Neuronal stem cell (in vitro differentiated cells): ENCODE data around the gene HNRNPAB.
"Not testable (repeated sequence)": the region's sequence is repeated elsewhere in the genome, so short reads cannot be mapped to it uniquely, and the experiment has no call there.

Source experiments
- DNase-seq: peaks from one replicate; pipeline ENCODE4 v3.0.0-alpha.2; 2013; ENCODE audit warnings: low spot score
- H2AFZ ChIP-seq: one replicate; pipeline ENCODE4 v1.6.1; 2013; ENCODE audit warnings: mild to moderate bottlenecking, low read length, inconsistent platforms
- H2AK5ac ChIP-seq: 2 replicates; pipeline ENCODE4 v1.6.1; 2013; ENCODE audit warnings: low read depth, mild to moderate bottlenecking, inconsistent platforms, low read length, moderate library complexity, mixed read lengths
- H2BK120ac ChIP-seq: 2 replicates; pipeline ENCODE4 v1.6.1; 2013; ENCODE audit warnings: low read depth, mild to moderate bottlenecking, inconsistent platforms, low read length, moderate library complexity, mixed read lengths
- H2BK12ac ChIP-seq: one replicate; pipeline ENCODE4 v1.6.1; 2013; ENCODE audit warnings: low read length, inconsistent platforms
- H2BK15ac ChIP-seq: 2 replicates; pipeline ENCODE4 v1.6.1; 2013; ENCODE audit warnings: mild to moderate bottlenecking, low read length, inconsistent platforms, mixed read lengths
- H2BK5ac ChIP-seq: one replicate; pipeline ENCODE4 v1.6.1; 2013; ENCODE audit warnings: inconsistent platforms, mild to moderate bottlenecking, low read length, moderate library complexity
- H3K14ac ChIP-seq: one replicate; pipeline ENCODE4 v1.6.1; 2013; ENCODE audit warnings: low read length, inconsistent platforms
- H3K18ac ChIP-seq: 2 replicates; pipeline ENCODE4 v1.6.1; 2013; ENCODE audit warnings: low read length, inconsistent platforms
- H3K23ac ChIP-seq: 2 replicates; pipeline ENCODE4 v1.6.1; 2013; ENCODE audit warnings: low read depth, mild to moderate bottlenecking, mixed read lengths, low read length, inconsistent platforms; ENCODE audit not compliant: poor library complexity
- H3K27ac ChIP-seq: replicated peaks from 3 replicates; pipeline ENCODE4 v1.5.1; 2013; ENCODE audit warnings: low read length, inconsistent platforms
- H3K27me3 ChIP-seq, 3 experiments: 2 replicates each; pipeline ENCODE4 v1.6.1; 2013; ENCODE audit warnings: low read length in 3 of 3, mild to moderate bottlenecking in 2 of 3, inconsistent platforms in 1 of 3, low read depth in 1 of 3, mixed read lengths in 1 of 3, moderate library complexity in 1 of 3; ENCODE audit not compliant: control insufficient read depth in 3 of 3, insufficient read depth in 3 of 3
- H3K36me3 ChIP-seq, 2 donors: replicated peaks in 1 of 2; 2 replicates each; pipeline ENCODE4 v1.6.1; 2013; ENCODE audit warnings: low read length in 2 of 2; ENCODE audit not compliant: control insufficient read depth in 2 of 2, insufficient read depth in 2 of 2
- H3K4ac ChIP-seq: 2 replicates; pipeline ENCODE4 v1.6.1; 2013; ENCODE audit warnings: inconsistent platforms, mild to moderate bottlenecking, low read length, moderate library complexity
- H3K4me1 ChIP-seq, 2 donors: 1 replicate in 1 of 2; 2 replicates in 1 of 2; pipeline ENCODE4 v1.6.1; 2013; ENCODE audit warnings: low read length in 2 of 2, low read depth in 1 of 2; ENCODE audit not compliant: control insufficient read depth in 2 of 2, insufficient read depth in 1 of 2
- H3K4me2 ChIP-seq: one replicate; pipeline ENCODE4 v1.6.1; 2013; ENCODE audit warnings: mild to moderate bottlenecking, low read length, inconsistent platforms; ENCODE audit not compliant: insufficient read depth, poor library complexity, severe bottlenecking
- H3K4me3 ChIP-seq, 2 donors: 2 replicates each; pipeline ENCODE4 v1.5.1; 2013; ENCODE audit warnings: low read length in 2 of 2, mild to moderate bottlenecking in 2 of 2, inconsistent platforms in 1 of 2, moderate library complexity in 1 of 2
- H3K79me1 ChIP-seq: one replicate; pipeline ENCODE4 v1.6.1; 2013; ENCODE audit warnings: low read depth, mild to moderate bottlenecking, inconsistent platforms, low read length, moderate library complexity
- H3K9ac ChIP-seq: one replicate; pipeline ENCODE4 v1.6.1; 2013; ENCODE audit warnings: mild to moderate bottlenecking, low read depth, low read length, inconsistent platforms; ENCODE audit not compliant: poor library complexity
- H3K9me3 ChIP-seq, 2 donors: replicated peaks in 1 of 2; 2 replicates each; pipeline versions ENCODE3 to v1.6.1; 2013; ENCODE audit warnings: low read length in 2 of 2, mild to moderate bottlenecking in 2 of 2, inconsistent platforms in 1 of 2, low read depth in 1 of 2, mixed read lengths in 1 of 2, moderate library complexity in 1 of 2; ENCODE audit not compliant: control insufficient read depth in 2 of 2, insufficient read depth in 1 of 2
- H4K8ac ChIP-seq: one replicate; pipeline ENCODE4 v1.6.1; 2013; ENCODE audit warnings: low read depth, mild to moderate bottlenecking, inconsistent platforms, low read length, moderate library complexity
- H4K91ac ChIP-seq: one replicate; pipeline ENCODE4 v1.6.1; 2013; ENCODE audit warnings: low read length, low read depth, mild to moderate bottlenecking, inconsistent platforms; ENCODE audit not compliant: poor library complexity
- WGBS, 2 donors: extraction: QIAGEN DNeasy Blood & Tissue Kit; methylation state at CpG; one replicate each; pipeline ENCODE4 v1.1.7; 2013; ENCODE audit warnings: missing lambda C conversion rate in 2 of 2, mixed read lengths in 1 of 2; ENCODE audit not compliant: insufficient read length in 2 of 2, insufficient replicate concordance in 1 of 2; ENCODE audit errors: extremely low coverage in 2 of 2; 5-methylcytosine and 5-hydroxymethylcytosine counted together

HNRNPAB gene

GRCh38 chr5:178229111-178229510 lies 24.8 kb downstream of the HNRNPAB start:
- not testable (repeated sequence) for H2AFZ ChIP-seq, H2BK12ac ChIP-seq

GRCh38 chr5:178229861-178230260 lies 25.5 kb downstream of the HNRNPAB start:
- Histone ChIP-seq H3K27ac (no peak overlapping the region), H2BK12ac (no peak overlapping the region), H3K18ac (no peak overlapping the region), H2BK5ac (no peak overlapping the region), H3K4me1 (peaks cover 6 to 13% of the 10 kb centered on the region in 2 donors), H2AFZ (no peak overlapping the region), H3K4me3 (no peak overlapping the region), H4K8ac (no peak overlapping the region), H3K9ac (peak overlapping the region; percentile 26), H3K79me1 (peaks cover 9% of the 10 kb centered on the region), H3K4ac (no peak overlapping the region), H3K36me3 (peaks cover 28 to 62% of the 10 kb centered on the region in 2 donors), H3K14ac (no peak overlapping the region), H3K27me3 (no peaks in the 10 kb centered on the region), H2BK120ac (no peak overlapping the region), H2BK15ac (no peak overlapping the region), H2AK5ac (no peak overlapping the region), H3K23ac (no peak overlapping the region), H3K9me3 (peaks cover 0 to 5% of the 10 kb centered on the region in 2 donors), H3K4me2 (no peak overlapping the region), H4K91ac (no peak overlapping the region)
- DNase-seq = no peak
- no CpG with 5 or more reads among the region's 10 CpGs for WGBS, 2 donors

More at GRCh38 chr5:178229111-178229510, 24.8 kb downstream of the HNRNPAB start:
- H3K4ac ChIP-seq, H2BK5ac ChIP-seq, H3K4me3 ChIP-seq, H2BK120ac ChIP-seq, H3K23ac ChIP-seq, H4K91ac ChIP-seq, H3K27me3 ChIP-seq, H3K27ac ChIP-seq, H3K14ac ChIP-seq, H3K18ac ChIP-seq, H3K9ac ChIP-seq, H3K9me3 ChIP-seq, H2AK5ac ChIP-seq, DNase-seq, H3K4me2 ChIP-seq, H2BK15ac ChIP-seq, H4K8ac ChIP-seq, H3K79me1 ChIP-seq: not testable (repeated sequence)
- H3K36me3 ChIP-seq = peaks cover 31 to 68% of the 10 kb centered on the region in 2 donors
- WGBS, 2 donors = no CpG with 5 or more reads among the region's 13 CpGs
- H3K4me1 ChIP-seq = peaks cover 8 to 12% of the 10 kb centered on the region in 2 donors

- H2BK12ac ChIP-seq = no peak overlapping the region
- H3K23ac ChIP-seq = no peak overlapping the region
- H3K4me2 ChIP-seq = no peak overlapping the region
- peak overlapping the region; percentile 41 to 75 for H3K4me3 ChIP-seq
- peaks cover 28 to 53% of the 10 kb centered on the region in 2 donors for H3K36me3 ChIP-seq
- H4K91ac ChIP-seq = no peak overlapping the region
- no peak overlapping the region for H3K4ac ChIP-seq
- peak overlapping the region; percentile 17 for H2BK120ac ChIP-seq
- no peaks in the 10 kb centered on the region for H3K27me3 ChIP-seq
- H2BK15ac ChIP-seq = no peak overlapping the region
- DNase-seq = no peak
- peaks cover 9% of the 10 kb centered on the region for H3K79me1 ChIP-seq
- peak overlapping the region; percentile 59 for H3K14ac ChIP-seq
- peaks cover 0 to 5% of the 10 kb centered on the region in 2 donors for H3K9me3 ChIP-seq
- no peak overlapping the region for H3K27ac ChIP-seq
- H3K4me1 ChIP-seq = peaks cover 6 to 14% of the 10 kb centered on the region in 2 donors
- H2BK5ac ChIP-seq = no peak overlapping the region
- H2AK5ac ChIP-seq = peak overlapping the region; percentile 6
- peak overlapping the region; percentile 4 for H4K8ac ChIP-seq
- H3K9ac ChIP-seq = no peak overlapping the region
- H3K18ac ChIP-seq = no peak overlapping the region
- WGBS, 2 donors = no CpG with 5 or more reads among the region's 9 CpGs
- no peak overlapping the region for H2AFZ ChIP-seq
Measured at GRCh38 chr5:178230879-178231538, 26.7 kb downstream of the HNRNPAB start.

GRCh38 chr5:178231539-178232123 lies 27.3 kb downstream of the HNRNPAB start:
- Histone ChIP-seq H3K18ac (peak overlapping the region; percentile 79), H2BK15ac (no peak overlapping the region), H3K4me3 (peak overlapping the region; percentile 75 to 93), H2AFZ (peak overlapping the region; percentile 96), H3K4me1 (peaks cover 6 to 14% of the 10 kb centered on the region in 2 donors), H2BK12ac (no peak overlapping the region), H3K4me2 (peak overlapping the region; percentile 92), H3K27me3 (no peaks in the 10 kb centered on the region), H2BK5ac (no peak overlapping the region), H2BK120ac (no peak overlapping the region), H3K79me1 (peaks cover 9% of the 10 kb centered on the region), H4K91ac (no peak overlapping the region), H3K14ac (peak overlapping the region; percentile 60), H3K4ac (no peak overlapping the region), H2AK5ac (peak overlapping the region; percentile 44), H3K9me3 (peaks cover 0 to 5% of the 10 kb centered on the region in 2 donors), H3K9ac (peak overlapping the region; percentile 93), H3K27ac (no peak overlapping the region), H3K36me3 (peaks cover 28 to 48% of the 10 kb centered on the region in 2 donors), H4K8ac (no peak overlapping the region), H3K23ac (peak overlapping the region; percentile 87)
- no CpG with 5 or more reads among the region's 21 CpGs for WGBS, 2 donors
- DNase-seq = peak; percentile 11
